Embryonic facial prominence (tissue), 1 donor: ENCODE results near the gene TPX2.

Source experiments
- DNase-seq: peaks from one replicate; pipeline ENCODE4 v3.0.0-alpha.2; 2016; ENCODE audit errors: extremely low spot score

TPX2 gene

DNA sequence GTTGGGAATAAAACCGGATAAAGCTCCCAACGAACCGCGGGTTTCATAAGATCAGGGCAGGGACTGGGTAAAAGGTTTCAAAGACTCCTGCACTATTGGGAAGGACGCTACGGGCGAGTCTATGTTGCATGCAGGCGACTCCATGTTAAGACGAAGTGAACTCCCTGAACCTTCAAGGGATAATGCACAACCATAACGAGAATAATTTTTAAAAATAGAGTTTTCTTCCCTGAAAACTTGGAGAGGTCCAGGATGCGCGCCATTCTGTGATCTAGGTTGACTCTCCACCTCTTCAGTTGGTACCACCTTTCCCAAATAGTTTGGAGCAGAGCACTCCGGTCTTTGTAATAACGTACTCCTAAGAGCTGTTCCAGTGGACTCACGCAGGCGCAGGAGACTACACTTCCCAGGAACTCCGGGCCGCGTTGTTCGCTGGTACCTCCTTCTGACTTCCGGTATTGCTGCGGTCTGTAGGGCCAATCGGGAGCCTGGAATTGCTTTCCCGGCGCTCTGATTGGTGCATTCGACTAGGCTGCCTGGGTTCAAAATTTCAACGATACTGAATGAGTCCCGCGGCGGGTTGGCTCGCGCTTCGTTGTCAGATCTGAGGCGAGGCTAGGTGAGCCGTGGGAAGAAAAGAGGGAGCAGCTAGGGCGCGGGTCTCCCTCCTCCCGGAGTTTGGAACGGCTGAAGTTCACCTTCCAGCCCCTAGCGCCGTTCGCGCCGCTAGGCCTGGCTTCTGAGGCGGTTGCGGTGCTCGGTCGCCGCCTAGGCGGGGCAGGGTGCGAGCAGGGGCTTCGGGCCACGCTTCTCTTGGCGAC, at the start of gene TPX2:
Gene TPX2, plus strand, starts transcription at position 562 of the 821 bp plus-strand sequence. CDS start 18,187 bp downstream, outside the sequence.
- DNase-seq, result peak; percentile 96

DNA sequence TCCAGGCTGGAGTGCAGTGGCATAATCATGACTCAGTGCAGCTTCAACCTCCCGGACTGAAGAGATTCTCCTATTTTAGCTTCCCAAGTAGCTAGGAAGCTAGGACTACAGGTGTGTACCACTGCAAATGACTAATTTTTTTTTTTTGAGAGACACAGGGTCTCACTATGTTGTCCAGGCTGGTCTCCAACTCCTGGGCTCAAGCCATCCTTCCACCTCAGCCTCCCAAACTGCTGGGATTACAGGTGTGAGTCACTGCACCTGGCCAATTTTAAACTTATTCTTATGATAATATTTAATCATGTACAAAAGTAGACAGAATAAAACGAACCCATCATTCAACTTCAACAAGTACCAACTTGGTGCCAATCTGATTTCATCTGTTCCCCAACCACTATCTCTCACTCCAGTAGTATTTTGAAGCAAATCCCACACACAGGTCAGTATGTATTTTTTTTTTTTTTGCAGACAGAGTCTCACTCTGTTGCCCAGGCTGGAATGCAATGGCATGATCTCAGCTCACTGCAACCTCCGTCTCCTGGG, 48.9 kb upstream of the TPX2 start:
- DNase-seq, result no peak

GRCh38 chr20:31691646-31692275, 47.3 kb upstream of the TPX2 start:
- no peak for DNase-seq

GRCh38 chr20:31693402-31693801, 45.7 kb upstream of the TPX2 start:
- DNase-seq, result no peak

- no peak for DNase-seq
Observed at GRCh38 chr20:31693987-31694661, 45.0 kb upstream of the TPX2 start.

DNA sequence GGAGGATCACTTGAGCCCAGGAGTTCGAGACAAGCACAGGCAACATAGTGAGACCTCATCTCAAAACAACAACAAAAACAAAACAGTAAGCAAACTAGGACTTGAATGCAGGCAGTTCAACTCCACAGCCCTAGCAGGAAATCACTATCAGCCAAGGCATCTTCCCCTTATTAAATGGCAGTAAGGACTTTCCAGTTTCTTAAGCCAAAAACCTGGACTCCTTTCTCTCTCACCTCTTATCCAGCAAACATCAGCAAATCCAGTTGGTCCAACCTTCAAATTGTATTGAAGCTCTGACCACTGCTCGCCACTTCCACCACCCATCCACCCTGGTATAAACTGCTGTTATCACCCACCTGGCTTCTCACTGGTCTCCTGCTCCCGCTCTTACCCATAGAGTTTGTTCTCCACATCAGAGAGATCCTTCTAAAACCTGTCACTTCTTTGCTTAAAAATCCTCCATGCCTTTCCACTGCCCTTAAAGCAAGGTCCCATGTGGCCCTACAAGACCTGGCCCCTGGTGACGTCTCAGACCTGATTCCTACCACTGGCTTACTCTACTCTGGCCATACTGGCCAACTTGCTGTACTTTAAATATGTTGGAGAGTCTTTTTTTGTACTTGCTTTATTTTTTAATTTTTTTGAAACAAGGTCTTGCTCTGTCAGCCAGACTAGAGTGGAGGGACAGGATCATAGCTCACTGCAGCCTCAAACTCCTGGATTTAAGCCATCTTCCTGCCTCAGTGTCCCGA, 44.1 kb upstream of the TPX2 start:
- no peak for DNase-seq

DNA sequence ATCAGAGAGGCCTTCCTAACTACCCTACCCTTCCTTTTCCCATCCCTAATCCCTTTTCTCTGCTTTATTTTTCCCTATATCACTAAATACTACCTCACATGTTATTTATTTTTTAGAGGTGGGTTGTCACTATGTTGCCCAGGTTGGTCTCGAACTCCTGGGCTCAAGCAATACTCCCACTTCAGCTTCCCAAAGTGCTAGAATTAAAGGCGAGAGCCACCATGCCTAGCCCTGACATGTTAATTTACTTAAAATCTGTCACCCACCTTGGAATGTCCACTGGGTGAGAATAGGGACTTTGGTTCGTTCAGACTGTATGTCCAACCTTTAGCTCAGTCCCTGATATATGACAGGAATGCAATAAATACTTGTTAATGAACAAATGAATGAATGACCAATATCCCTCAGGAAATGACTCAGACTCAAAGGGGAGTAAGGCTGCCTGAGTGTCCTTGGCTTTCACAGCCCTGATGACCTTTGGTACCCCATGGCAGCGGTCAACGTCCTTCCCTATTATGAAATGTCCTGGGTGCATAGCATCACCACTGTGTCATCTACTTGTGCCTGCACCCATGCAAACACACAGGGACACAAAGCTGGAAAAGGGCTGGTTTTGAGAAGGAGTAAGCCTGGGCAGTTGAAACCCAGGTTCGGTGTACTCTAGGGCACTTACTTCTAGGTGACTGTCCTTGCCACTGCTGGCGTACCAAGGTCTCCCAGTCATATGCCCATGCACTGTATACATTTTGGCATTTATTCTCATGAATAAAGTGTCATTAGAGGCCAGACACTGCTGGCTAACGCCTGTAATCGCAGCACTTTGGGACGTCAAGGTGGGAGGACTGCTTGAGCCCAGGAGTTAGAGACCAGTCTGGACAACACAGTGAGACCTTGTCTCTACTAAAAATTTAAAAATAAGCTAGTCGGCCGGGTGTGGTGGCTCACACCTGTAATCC, 43.0 kb upstream of the TPX2 start:
- no peak for DNase-seq

- no peak for DNase-seq
Observed at GRCh38 chr20:31698243-31698802, 40.8 kb upstream of the TPX2 start.

DNA sequence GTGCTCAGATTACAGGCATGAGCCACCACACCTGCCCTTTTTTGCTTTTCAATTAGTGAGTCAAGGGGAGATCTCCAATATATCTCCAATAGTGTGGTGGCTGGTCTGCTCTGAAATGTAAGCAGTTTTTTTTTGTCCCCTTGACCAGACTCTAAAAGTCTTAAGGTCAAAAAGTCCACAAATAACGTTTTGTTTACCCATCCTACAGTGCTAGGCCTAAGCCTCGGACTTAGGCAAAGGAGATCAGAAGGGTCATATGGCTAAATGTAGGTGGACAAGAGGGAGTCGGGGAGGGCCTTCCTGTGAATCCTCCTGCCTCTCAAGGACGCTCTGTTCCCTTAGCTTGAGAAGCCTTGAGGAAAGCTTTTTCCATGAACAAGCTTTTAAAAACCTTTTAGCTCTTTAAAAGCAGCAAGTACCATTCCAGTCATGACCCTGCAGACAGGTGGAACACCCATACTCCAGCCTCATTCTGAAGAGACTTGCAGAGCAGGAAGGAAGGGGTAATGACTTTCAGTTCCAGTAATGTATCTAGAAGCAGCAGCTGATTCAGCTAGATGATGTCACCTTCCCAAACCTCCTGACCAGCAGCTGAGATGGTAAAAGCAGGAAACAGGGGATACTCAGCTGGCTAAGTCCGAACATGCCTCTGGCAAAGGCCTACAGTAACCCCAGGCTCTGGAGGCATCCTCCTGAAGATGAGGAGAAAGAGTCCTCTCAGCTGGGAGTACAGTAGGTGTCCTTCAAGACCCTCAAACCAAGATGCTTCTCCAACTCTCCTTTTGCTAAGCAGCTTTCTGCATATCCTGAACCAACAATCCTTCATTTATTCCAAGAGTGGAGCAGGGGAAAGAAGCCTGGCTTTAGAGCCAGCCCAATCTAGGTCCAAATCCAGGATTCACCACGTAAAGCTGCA, 40.0 kb upstream of the TPX2 start:
- no peak for DNase-seq

GRCh38 chr20:31699801-31700728, 39.0 kb upstream of the TPX2 start:
- no peak for DNase-seq

- DNase-seq, result no peak
Observed at GRCh38 chr20:31700747-31701146, 38.3 kb upstream of the TPX2 start.

DNA sequence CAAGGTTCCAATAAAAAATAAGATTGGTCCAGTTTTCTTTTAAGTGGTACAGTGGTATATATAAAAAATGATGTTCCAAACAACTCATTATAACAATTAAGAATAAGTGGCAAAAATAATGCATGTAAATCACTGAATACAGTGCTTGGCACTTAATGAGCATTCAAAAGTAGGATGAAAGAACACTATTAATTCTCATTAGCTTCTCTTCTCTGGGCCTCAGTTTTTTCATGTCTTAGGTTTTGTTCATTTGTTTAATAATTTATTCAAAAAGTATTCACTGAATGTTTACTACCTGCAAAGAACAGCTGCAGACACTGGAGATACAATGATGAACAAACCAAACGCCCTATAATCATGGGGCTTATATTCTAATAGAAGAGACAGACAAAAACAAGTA, 37.5 kb upstream of the TPX2 start:
- no peak for DNase-seq

GRCh38 chr20:31704225-31705119, 34.6 kb upstream of the TPX2 start:
- no peak for DNase-seq

DNA sequence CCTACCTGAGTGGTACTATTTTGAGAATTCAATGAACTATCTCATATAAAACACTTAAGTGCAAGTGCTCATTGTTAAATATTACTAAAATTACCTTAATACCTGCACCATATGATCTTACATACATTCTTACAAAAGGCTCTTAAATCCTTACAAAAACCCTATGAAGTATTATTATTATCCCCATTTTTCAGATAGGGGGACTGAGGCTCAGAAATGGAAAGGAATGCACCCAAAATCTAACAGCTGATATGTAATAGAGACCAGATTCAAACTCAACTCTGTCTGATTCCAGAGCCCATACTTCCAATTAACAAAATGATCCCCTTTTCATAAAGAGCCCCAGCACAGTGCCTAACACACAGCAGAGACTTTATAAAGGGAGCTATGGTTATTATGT, 33.9 kb upstream of the TPX2 start:
- DNase-seq, result no peak

- DNase-seq, result no peak
Observed at GRCh38 chr20:31705598-31706597, 33.2 kb upstream of the TPX2 start.
